AG08395 (cell line): Measurements from ENCODE around the gene YOD1.
A peak's percentile ranks its signal among the peaks of the same experiment; 100 is the strongest.

Experiments used
- DNase-seq: peaks from one replicate; pipeline ENCODE4 v3.0.0; 2012; ENCODE audit warnings: mixed read lengths, low spot score

The YOD1 gene

GRCh38 chr1:207025146-207025880 is 25.7 kb downstream of the YOD1 start:
- peak; percentile 58 for DNase-seq

- no peak for DNase-seq
Observed at GRCh38 chr1:207024202-207025145, 26.5 kb downstream of the YOD1 start.

- no peak for DNase-seq
Observed at GRCh38 chr1:207022996-207023679, 27.9 kb downstream of the YOD1 start.

GRCh38 chr1:207021876-207022596 is 29.0 kb downstream of the YOD1 start:
- no peak for DNase-seq

GRCh38 chr1:207021139-207021861 is 29.7 kb downstream of the YOD1 start:
- no peak for DNase-seq

- DNase-seq, result no peak
Observed at GRCh38 chr1:207020709-207021107, 30.3 kb downstream of the YOD1 start.

GRCh38 chr1:207020065-207020708 is 30.8 kb downstream of the YOD1 start:
- no peak for DNase-seq

GRCh38 chr1:207019661-207020060 is 31.3 kb downstream of the YOD1 start:
- DNase-seq, result no peak

GRCh38 chr1:207019161-207019560 is 31.8 kb downstream of the YOD1 start:
- DNase-seq, result no peak

GRCh38 chr1:207018707-207019106 is 32.3 kb downstream of the YOD1 start:
- no peak for DNase-seq

- no peak for DNase-seq
Observed at GRCh38 chr1:207017615-207018559, 33.1 kb downstream of the YOD1 start.

GRCh38 chr1:207015791-207016190 is 35.2 kb downstream of the YOD1 start:
- DNase-seq, result no peak

- no peak for DNase-seq
Observed at GRCh38 chr1:207014728-207015127, 36.3 kb downstream of the YOD1 start.

- DNase-seq, result no peak
Observed at GRCh38 chr1:207013321-207014085, 37.5 kb downstream of the YOD1 start.

GRCh38 chr1:207010726-207011125 is 40.3 kb downstream of the YOD1 start:
- no peak for DNase-seq

GRCh38 chr1:207009945-207010344 is 41.1 kb downstream of the YOD1 start:
- DNase-seq, result no peak

- DNase-seq, result no peak
Observed at GRCh38 chr1:207009182-207009850, 41.7 kb downstream of the YOD1 start.

- DNase-seq, result peak; percentile 95
Observed at GRCh38 chr1:207007352-207008033, 43.5 kb downstream of the YOD1 start.
